ENCODE measurements around the gene TMED1.

TMED1 gene

GRCh38 chr19:10808937-10809649, 26.9 kb downstream of the TMED1 start:
- no peak for FAIRE-seq

GRCh38 chr19:10805758-10806247, 30.2 kb downstream of the TMED1 start:
- no peak for FAIRE-seq

GRCh38 chr19:10805065-10805757, 30.8 kb downstream of the TMED1 start:
- no peak for FAIRE-seq

DNA sequence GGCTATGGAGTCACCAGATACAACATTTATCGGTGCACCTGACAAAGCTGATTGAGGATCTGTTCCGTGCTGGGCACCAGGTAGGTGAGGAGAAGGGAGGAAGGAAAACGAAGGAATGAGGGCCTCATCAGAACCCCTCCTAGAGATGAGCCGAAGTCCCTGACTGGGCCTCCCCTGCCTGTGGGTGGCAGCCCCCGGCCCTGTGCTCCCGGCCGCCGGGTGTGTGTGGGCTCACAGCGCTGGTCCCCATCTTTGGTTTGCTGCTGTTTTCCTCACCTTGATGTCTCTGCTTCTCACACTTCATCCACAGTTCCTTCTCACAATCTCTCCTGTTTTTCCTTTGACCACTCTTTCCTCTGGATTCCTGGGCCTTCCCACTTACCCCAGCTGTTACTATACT, 32.8 kb downstream of the TMED1 start:
- FAIRE-seq: no peak

DNA sequence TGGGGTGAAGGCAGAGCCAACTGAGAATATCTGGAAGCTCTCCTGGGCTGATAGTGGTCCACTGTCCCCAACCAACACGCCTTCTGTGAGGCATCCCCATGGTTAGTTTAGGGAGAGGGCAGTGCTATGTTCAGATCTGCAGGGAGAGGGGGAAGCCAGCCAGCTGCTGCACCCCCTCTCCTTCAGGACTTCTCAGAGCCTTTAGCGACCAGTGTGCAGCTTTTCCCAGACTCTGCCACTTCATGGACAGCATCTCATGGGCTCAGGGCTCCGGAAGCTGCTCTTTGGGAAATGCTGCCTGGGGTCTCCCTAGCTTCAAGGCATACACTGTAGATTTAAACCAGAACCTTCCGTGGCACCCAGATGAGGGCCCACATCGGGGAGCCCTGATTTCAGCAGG, 33.5 kb downstream of the TMED1 start:
- no peak for FAIRE-seq

DNA sequence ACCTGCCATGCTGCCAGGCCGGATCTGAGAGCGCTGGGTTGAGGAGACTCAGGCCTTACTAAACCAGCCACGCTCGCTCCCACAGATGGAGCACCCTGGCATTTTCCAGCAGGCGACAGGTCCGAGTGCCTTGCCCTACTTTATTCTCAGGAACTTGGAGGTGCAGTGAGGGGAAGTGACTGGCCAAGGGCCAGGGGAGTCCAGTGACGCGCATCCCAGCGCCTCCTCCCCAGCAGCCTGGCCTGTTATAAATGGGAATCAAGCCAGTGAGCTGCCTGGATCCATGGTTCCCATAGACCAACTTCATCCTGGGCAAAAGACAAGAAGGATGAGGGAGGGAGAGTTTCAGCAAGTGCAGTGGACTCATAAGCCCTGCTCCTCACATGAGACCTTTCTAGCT, 35.5 kb downstream of the TMED1 start:
- no peak for FAIRE-seq

GRCh38 chr19:10797541-10798256, 38.3 kb downstream of the TMED1 start:
- no peak for FAIRE-seq

GRCh38 chr19:10797078-10797477, 38.9 kb downstream of the TMED1 start:
- no peak for FAIRE-seq

GRCh38 chr19:10796653-10797052, 39.4 kb downstream of the TMED1 start:
- no peak for FAIRE-seq

DNA sequence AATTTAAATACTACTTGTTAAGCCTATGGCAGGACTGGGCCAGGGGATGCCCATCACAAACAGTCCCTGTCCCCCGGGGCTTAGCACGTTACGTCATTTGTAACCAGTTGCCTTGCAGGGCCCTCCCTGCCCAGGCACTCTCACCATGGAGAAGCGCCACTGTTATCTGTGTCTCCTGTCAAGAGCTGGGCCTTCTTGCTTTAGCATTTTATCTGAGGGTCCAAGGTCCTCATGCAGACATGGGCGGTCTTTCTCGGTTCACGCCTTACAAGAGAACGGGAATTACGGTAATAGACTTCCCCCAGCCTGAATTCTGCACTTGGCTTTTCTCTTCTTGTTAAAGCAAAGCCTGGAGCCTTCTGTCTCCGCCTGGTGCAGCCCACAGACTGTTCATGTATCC, 46.1 kb downstream of the TMED1 start:
- no peak for FAIRE-seq

DNA sequence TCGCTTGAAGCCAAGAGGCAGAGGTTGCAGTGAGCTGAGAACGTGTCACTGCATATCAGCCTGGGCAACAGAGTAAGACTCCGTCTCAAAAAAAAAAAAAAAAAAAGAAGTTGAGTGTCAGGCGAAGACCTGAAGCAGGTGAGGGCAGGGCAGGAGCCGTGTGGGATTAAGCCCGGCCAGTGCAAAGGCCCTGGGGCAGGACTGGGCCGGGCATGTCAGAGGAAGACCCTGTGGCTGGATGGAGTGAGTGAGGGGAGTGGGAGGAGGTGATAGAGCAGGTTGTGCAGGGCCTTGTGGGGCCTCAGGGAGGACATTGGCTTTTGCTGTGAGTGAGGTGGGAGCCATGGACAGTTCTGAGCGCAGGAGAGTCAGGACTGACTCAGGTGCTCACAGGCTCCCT, 47.9 kb downstream of the TMED1 start:
- no peak for FAIRE-seq

GRCh38 chr19:10784257-10784656, 51.8 kb downstream of the TMED1 start:
- FAIRE-seq: no peak

GRCh38 chr19:10782795-10783194, 53.2 kb downstream of the TMED1 start:
- FAIRE-seq: no peak

Measured in G401.6 (cell line).